ENCODE data around the gene ITIH4.

DNA sequence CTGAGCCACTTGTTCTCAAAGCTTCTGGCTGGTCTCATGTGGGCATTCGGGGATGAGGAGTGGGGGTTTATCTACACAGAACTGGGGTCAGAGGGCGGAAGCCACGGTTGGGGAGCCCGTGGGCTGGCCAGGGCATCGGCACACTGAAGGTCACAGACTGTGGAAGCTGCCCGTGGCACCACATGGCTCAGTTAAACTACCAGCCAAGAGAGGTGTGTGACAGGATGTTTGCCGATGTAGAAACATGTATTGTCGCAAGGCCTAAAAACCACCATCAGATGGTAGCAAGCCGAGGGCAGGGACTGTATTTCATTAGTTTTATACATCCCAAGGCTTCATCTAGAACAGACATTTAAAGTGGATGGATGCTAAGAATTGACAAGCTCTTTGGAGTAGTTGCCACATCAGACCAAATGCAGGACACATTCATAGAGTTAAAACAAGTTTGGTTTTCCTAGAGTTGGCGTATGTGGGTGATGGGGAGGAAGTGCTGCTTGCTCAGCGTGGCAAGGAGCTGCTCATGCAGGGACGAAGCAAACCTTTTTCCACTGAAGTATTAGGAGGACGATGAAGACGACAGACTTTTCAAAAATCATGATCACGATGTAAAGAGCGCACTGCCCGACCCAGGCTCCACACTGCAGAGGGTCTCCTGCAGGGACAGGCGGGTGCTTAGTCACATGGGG lies 14.0 kb upstream of the ITIH4 start:
- TF ChIP-seq EP300 (IDR thresholded peaks at IDR 0.05; ENCODE audit: borderline replicate concordance), result no peak
- TF ChIP-seq NFIC (IDR thresholded peaks at IDR 0.05), result no peak
- no peak for TF ChIP-seq CREB1 (IDR thresholded peaks at IDR 0.05; ENCODE audit: low read depth)
- TF ChIP-seq, protein P1, sequence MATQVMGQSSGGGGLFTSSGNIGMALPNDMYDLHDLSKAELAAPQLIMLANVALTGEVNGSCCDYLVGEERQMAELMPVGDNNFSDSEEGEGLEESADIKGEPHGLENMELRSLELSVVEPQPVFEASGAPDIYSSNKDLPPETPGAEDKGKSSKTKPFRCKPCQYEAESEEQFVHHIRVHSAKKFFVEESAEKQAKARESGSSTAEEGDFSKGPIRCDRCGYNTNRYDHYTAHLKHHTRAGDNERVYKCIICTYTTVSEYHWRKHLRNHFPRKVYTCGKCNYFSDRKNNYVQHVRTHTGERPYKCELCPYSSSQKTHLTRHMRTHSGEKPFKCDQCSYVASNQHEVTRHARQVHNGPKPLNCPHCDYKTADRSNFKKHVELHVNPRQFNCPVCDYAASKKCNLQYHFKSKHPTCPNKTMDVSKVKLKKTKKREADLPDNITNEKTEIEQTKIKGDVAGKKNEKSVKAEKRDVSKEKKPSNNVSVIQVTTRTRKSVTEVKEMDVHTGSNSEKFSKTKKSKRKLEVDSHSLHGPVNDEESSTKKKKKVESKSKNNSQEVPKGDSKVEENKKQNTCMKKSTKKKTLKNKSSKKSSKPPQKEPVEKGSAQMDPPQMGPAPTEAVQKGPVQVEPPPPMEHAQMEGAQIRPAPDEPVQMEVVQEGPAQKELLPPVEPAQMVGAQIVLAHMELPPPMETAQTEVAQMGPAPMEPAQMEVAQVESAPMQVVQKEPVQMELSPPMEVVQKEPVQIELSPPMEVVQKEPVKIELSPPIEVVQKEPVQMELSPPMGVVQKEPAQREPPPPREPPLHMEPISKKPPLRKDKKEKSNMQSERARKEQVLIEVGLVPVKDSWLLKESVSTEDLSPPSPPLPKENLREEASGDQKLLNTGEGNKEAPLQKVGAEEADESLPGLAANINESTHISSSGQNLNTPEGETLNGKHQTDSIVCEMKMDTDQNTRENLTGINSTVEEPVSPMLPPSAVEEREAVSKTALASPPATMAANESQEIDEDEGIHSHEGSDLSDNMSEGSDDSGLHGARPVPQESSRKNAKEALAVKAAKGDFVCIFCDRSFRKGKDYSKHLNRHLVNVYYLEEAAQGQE (IDR thresholded peaks at IDR 0.05; ENCODE audit: low read depth), result no peak
- TF ChIP-seq ZBTB7A (IDR thresholded peaks at IDR 0.05; ENCODE audit: low read depth), result no peak
- TF ChIP-seq TAF1 (IDR thresholded peaks at IDR 0.05; ENCODE audit: low read depth), result no peak
- TF ChIP-seq RAD21 (IDR thresholded peaks at IDR 0.05; ENCODE audit: low read depth), result no peak
- TF ChIP-seq, protein P2, sequence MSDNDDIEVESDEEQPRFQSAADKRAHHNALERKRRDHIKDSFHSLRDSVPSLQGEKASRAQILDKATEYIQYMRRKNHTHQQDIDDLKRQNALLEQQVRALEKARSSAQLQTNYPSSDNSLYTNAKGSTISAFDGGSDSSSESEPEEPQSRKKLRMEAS (IDR thresholded peaks at IDR 0.05), result no peak
- no peak for TF ChIP-seq EGR1 (IDR thresholded peaks at IDR 0.05)
- no peak for TF ChIP-seq YY1 (IDR thresholded peaks at IDR 0.05; ENCODE audit: low read depth)
- TF ChIP-seq CEBPB (IDR thresholded peaks at IDR 0.05), result no peak
- no peak for TF ChIP-seq FOXM1 (IDR thresholded peaks at IDR 0.05; ENCODE audit: borderline replicate concordance, low read depth)
- TF ChIP-seq, protein P3, sequence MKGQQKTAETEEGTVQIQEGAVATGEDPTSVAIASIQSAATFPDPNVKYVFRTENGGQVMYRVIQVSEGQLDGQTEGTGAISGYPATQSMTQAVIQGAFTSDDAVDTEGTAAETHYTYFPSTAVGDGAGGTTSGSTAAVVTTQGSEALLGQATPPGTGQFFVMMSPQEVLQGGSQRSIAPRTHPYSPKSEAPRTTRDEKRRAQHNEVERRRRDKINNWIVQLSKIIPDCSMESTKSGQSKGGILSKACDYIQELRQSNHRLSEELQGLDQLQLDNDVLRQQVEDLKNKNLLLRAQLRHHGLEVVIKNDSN (IDR thresholded peaks at IDR 0.05), result no peak

Measured in Ishikawa (cell line).